NCI-H2227 (cell line): ENCODE results near the gene PEX26.
"Not testable (repeated sequence)": the region's sequence is repeated elsewhere in the genome, so short reads cannot be mapped to it uniquely, and the experiment has no call there.

Experiments used
- DNase-seq: peaks from one replicate; lab custom pipeline; 2025; ENCODE audit not compliant: unreplicated experiment; lab: John Stamatoyannopoulos, UW

PEX26 gene

DNA sequence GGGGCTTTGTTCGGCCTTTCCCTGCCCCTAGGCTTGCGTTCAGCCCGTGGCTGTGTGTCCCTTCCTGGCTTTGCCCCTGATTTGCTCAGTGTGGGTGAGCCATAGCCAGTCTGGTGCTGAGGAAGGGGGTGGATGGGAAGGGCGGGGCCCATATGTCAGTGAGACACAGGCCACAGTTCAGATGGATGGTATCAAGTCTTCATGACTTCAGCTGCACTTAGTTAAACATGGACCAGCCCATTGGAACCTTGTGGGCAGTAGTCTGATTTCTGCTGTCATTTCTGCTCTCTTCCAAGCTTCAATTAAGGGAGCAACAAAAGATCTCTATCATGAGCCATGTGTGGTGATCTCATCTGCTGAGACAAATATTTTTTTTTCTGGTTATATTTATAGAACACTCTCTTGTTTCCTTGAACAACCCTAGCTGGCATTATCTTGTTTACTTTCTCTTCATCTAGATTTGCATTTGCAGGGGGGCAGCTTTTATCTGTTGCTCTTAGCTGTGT is 21.6 kb upstream of the PEX26 start:
- DNase-seq = peak; percentile 49

DNA sequence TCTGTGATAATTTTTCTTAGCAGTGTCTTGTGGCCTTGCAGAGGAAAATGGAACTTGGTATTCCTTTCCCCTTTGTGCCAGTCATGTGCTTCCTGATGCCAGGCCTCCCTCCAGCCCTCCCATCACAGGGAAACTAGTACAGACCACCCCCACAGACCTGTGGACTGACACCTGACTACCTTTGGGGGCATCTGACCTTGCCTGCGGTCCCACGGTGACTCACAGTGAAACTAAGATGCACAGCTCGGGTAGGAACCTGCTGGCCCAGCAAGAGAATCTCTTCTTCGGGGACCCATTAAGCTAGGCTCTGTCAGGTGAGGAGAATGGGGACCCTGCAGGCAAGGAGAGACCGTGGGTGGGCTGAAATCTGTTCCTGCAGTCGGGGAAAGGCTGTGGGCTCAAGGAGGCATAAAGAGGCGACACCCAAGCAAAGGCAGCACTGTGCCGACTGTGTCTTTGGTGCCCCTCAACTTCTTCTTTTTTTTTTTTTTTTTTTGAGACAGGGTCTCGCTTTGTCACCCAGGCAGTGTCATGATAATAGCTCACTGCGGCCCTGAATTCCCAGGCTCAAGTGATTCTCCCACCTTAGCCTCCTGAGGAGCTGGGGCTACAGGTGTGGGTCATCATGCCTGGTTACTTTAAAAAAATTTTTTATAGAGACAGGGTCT is 20.8 kb upstream of the PEX26 start:
- DNase-seq = no peak

DNA sequence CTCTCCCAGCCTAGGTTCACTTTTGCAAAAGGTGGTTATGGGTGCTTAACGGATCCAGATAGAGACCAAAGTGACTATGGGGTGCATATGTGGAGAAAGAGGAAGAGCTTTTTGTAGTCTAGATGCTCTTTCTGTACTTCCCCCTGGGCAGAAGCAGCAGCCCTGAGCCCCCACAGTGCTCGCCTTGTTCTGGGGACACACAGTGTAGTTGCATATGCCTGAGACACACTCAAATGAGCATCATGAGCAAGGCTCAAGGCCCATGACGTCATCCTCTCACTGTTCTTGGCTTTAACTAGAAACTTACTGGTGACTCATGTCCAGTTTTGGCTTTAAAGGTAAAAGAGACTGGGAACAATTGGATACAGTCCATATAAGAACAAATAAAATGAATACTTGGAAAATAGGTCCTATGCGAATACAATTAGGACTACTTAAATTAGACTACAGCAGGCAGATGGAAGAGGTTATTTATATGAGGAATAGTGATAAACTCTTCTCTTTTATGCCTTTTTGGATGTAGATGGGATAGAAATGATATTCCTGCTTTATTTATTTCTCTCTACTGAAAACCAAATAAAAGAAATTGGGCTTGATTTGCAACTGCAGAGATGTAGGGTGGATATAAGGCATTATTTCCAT is 20.1 kb upstream of the PEX26 start:
- no peak for DNase-seq

DNA sequence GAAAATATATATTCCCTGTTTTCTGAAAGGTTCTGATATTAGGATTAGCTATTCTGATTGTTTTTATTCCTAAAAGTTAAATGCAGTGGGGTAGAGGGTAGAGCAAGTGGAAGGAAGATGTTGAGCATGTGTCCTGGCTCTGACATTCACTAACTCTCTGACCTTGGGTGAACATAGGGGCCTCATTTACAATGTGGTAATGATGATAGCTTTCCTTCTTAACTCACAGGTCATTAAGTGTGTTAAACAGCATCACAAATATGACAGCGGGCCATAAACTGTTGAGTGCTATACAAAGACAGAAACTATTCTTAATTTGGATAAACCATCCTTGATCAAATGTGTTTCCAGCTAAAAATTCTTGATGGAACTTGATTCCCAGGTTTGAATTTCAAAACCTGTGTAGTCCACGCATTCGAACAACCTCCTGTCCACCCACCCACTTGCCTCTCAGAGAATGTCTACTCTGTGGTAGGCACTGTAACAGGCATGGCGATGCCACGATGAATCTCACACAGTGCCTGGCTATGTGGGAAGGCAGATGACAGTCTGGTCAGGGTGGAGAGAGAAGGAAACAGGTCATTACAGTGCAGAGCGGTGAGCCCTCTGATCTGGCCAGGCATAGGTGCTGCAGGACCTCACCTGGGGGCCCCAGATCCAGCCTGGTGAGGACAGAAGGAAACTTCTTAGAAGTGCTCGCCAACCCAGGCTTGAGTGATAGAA is 19.3 kb upstream of the PEX26 start:
- DNase-seq = no peak

DNA sequence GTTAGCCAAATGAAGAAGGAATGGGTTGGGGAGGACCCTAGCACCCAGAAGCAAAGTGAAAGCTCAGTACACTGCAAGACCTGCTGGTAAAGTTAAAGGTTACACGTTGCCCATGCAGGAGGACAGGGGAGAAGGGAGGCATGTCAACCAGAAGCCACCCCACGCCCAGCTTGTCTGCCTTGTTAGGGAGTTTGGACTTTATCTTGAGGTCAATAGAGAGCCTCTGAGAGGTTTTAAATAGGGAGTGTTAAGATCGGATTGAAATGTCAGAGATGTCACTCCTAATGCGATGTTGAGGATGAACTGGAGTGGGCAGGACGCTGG is 18.7 kb upstream of the PEX26 start:
- DNase-seq = no peak

DNA sequence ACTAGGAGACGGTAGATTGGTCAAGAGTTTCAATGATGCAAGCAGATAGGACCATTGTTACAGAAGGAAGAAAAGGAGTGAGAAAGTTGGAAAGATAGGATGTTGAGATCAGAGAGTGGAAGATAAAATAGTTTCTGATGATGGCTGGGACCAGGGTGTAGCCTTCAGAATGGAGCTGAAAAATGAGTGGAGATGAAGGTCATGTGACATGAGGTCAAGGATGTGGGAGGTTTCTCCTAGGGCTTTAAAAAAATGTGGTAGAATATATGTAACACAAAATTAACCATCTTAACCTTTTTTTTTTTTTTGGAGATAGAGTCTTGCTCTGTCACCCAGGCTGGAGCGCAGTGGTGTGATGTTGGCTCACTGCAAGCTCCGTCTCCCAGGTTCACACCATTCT is 18.3 kb upstream of the PEX26 start:
- DNase-seq = no peak

DNA sequence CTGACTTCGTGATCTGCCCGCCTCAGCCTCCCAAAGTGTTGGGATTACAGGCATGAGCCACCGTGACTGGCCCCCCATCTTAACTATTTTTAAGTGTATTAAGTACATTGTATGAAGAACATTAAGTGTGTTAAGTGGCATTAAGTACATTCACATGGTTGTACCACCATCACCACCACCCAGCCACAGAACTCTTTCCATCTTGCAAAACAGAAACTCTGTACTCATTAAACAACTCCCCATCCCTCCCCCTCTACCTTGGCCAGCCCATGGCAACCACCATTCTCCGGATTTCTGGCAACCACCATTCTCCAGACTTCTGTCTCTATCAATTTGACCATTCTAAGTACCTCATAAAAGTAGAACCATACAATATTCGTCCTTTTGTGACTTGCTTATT is 17.8 kb upstream of the PEX26 start:
- no peak for DNase-seq

DNA sequence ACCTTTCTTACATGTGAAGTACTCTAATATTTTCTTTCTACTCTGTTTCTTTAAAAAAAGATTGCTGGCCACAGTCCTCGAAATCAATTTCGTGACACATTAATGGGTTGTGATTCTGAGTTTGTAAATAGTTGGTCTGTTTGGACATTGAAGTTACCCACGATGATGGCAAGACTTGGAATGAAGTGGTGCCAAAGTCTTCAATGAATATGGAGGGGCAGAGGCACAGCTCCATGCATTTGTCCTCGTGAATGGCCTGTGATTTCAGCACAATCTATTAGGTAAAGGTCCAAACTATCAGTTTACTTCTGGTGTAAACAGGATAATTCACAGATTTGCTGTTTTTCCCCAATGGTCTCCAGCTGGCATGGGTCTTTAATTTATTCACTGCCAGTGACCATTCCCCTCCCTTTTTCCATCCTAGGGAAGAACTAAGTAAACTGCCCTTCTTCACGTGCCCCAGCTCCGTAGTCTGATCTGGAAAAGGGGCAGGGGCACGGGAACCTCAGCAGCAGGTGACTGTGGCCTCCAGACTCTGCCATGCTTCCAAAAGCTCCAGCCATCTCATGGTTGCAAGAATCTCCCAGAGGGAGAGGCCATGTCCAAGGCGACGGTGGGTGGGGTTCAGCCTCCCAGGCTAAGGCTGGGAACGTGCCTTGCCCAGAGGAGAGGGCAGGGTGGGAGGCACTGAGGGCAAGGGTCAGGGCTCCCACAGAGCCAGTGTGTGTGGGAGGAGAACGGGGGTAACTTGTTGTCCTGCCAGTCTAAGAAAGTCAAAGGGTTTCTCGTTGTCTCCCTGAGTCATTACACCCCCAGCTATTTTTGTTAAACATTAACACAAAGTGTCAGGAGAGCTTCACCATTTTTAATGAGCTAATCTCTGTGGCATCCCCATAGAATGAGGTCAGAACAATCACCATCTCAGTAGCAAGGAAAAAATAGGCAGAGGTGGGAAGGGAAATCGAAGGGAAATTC is 16.9 kb upstream of the PEX26 start:
- no peak for DNase-seq

DNA sequence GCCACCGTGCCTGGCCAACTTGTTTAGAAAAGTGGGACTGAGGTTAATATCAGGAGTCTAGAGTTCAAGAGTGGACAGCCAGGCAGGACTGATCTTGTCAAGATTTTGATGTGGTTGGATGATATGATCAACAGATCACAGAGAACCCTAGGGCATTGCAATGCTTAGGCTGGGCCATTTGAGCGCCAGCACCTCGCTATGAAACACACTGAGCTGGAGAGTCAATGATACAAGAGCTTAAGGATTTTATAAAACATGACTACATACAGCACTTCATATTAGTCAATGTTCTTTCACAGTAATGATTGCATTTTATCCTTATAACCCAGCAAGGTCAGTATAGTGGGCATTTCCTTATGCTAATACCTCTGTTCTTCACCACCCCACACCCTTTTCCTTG is 15.4 kb upstream of the PEX26 start:
- DNase-seq = no peak

DNA sequence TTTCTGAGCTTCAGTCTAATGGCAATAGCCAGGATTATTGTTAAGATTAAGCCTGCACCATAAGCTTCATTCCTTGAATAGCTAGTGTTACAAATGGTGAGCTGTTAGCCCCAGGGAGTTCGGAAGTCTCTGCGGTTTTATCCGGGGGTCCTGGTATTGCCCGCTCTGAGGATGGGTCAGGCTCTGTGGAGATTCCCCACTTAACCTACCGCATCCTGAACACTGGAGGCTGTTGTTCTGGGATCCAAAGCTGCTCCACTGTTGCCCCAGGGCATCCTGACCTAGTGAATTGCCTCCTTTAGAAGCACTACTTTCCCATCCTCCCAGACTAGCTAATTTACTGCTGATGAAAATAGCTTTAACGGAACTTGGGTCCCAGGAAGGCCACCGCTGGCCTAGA is 14.5 kb upstream of the PEX26 start:
- DNase-seq = no peak

DNA sequence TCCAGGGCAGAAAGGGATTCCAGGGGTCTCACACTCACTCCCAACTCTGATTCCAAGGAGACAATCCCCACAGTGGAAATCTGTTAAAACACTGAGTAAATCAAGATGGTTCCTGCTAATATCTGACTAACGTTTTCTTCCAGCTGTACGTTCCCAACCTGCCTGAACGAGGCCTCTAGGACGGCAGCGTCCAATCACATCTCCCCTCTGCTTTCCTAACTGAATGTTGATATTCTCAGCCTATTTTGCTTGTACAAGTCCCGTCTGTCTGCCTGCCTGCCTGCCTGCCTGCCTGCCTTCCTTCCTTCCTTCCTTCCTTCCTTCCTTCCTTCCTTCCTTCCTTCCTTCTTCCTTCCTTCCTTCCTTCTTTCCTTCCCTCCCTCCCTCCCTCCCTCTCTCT is 14.1 kb upstream of the PEX26 start:
- DNase-seq = not testable (repeated sequence)

DNA sequence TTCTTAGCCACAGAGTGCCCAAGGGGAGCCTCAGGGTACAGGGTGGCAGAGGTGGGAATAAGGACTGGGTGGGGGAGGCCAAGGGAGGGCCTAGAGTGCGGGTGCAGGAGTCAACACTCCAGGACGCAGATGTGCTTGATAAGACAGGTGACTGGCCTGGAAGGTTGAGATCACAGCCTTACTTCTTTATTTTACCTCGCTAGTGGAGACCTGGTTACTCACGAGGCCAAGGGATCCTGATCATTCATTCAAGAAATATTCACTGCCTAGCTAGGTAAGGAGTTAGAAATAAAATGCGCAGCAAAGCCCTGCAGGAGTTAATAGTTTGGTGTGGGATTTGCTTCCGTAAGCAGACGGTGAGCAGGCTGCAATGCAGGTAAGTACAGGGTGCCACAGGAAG is 13.2 kb upstream of the PEX26 start:
- DNase-seq = no peak

DNA sequence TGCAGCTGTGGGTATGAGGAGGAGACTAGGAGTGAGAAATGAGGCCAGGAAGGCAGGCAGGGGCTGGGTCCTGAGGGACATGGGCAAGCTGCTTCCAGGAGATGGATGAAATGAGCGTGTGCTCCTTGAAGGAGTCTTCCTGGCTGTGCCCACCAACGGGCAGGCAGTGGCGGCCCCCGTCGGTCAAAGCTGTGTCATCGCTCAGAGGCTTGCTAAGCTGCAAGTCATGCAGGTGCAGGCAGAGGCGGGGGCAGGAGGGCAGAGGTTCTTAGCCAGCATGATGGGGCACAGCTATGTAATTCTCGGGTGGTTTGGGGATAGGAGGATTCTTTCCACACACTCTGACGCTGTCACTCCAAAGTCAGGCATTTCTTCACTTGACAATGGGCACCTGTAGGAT is 12.5 kb upstream of the PEX26 start:
- no peak for DNase-seq

DNA sequence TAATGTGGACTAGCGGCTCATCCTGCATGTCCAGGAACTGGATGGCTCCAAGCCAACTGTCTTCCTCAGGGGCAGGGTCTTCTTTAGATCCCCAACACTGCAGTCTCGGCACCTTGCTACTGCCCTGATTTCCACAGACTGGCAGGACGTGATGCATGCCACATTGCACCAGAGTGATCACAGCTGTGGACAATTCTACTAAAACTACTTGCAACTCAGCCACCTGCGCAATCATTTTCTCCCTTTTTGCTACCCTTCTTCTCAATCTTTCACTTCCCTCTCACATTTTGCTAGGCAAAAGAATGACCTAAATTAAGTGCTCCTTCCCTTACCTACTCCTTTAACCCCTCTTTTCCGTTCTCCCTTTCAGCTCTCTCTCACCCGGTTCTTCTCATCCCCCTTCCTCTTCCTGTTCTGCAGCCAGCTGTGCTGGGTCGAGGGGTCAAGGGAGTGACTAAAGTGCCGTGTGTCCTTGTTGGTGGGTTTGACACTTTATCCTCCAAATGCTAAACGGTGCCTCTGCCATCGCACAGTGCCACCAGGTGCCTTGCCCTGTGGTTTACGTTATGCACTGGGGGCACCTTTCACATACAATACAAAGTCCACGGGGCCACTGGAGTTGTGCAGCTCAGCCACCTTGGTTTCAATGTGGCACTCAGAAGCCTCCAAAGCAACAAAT is 11.5 kb upstream of the PEX26 start:
- no peak for DNase-seq

DNA sequence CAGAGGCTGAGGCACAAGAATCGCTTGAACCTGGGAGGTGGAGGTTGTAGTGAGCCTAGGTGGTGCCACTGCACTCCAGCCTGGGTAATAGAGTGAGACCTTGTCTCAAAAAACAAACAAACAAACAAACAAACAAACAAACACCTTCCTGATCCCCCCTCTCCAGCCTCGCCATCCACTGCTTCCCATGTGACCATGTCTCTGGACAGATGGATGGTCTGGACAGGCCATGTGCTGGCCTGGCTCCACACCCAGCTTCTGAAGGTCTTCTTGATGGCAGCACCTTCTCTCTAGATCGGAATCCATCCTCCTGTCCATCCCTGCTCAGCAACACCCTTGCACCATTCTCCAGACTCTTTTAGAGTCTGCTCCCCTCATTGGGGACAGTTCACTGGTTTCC is 10.7 kb upstream of the PEX26 start:
- DNase-seq = no peak

DNA sequence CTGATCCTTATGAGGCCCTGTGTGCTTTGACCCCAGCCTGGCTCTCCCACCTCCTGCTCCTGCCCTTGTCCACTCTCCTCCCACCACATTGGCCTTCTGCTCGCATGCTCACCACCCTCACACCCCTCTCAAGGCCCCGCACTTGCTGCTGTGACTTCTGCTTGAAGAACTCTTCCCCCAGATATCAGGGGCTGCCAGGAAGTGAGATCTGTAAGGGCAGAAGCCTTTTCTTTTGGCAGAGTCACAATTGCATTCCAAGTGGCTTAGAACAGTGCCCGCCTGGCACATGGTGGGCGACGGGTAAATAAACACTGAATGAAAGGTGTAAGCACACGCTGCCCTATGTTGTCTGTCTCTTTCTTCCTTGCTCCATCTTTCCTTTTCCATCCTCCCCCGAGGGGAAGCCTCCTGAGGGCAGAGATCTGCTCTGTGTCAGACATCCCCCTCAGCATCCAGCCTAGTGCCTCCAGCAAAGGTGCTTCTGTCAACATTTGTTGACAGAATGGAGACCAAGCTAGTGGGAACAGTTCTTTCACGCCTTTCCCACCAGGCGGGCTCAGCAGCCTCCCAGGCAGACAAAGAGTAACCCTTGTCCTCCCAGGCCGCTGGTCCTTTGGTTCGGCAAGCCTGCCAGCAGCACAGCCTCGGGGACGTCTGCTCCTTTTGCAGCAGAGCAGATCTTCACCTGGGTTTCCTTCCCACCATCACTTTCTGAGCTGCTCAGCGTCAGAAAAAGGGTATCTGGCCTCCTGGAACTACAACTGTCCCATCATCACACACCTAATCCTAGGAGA is 10.0 kb upstream of the PEX26 start:
- DNase-seq = no peak

DNA sequence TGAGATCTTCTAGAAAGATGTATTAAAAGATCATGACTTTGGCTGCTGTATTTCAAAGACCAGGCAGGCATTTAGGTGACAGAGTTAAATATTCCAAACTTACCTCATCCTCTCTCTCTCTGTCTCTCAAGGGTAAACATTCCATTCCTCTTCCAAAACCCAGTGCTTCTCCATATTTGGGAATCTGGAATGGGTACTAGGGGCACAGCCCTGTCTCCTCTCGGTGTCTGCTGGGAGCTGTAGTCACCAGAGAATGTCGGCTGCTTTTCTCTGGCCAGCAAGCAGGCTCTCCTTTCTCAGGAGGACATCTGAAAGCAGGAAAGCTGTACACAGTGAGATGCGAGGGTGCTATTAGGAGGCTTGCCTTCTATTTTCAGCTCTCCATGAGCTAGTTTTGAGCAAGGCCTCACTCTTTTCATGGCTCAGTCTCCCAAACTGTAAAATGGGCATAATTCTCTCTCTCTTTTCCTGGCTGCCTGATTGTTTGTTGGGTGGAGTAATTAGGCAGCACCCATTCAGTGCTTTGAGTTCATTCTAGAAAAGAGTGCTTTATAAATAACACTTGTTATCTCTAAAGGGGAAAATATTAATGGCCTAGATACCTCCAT is 9.3 kb upstream of the PEX26 start:
- no peak for DNase-seq

DNA sequence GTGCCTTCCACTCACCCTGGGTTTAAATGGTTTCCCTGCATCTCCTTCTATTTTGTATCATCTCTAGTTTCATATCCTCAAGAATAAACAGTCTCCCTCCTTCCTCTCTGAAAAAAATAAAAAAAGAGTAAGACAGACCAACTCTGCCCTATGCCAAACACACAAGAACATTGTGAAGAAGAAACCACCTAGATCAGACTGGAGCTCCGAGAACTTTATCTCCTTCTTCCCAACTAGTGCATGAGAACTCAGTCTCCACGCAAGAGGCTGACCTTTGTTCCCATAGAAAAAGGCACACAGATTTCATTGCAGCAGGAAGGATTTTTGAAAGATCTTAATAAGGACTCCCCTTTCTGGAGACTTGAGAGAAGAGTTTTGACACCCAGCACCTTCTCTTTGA is 8.7 kb upstream of the PEX26 start:
- no peak for DNase-seq

DNA sequence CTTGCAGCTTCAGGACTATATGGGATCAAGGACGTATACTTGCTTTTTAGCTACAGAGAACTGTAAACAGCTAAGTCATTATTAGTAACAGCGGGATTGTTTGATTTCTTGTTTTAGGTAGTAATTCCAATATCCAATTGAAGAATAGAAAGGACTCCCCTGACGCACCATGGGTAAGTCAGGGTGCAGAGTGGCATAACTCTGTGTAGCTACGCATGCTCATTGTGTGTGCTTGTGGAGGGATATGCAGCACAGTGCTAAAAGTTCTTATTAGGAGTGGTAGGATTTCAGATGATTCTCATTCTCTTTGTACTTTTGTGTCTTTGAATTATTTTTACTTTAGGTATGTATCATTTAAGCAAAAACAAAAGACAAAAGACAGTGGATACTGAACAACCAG is 7.7 kb upstream of the PEX26 start:
- no peak for DNase-seq
